Measurements from ENCODE around the gene PPEF2. TPM values are rescaled to one million over a fixed set of nuclear protein-coding genes. Genes with fewer than 3 reads are reported as not detected.

The PPEF2 gene, protein sequence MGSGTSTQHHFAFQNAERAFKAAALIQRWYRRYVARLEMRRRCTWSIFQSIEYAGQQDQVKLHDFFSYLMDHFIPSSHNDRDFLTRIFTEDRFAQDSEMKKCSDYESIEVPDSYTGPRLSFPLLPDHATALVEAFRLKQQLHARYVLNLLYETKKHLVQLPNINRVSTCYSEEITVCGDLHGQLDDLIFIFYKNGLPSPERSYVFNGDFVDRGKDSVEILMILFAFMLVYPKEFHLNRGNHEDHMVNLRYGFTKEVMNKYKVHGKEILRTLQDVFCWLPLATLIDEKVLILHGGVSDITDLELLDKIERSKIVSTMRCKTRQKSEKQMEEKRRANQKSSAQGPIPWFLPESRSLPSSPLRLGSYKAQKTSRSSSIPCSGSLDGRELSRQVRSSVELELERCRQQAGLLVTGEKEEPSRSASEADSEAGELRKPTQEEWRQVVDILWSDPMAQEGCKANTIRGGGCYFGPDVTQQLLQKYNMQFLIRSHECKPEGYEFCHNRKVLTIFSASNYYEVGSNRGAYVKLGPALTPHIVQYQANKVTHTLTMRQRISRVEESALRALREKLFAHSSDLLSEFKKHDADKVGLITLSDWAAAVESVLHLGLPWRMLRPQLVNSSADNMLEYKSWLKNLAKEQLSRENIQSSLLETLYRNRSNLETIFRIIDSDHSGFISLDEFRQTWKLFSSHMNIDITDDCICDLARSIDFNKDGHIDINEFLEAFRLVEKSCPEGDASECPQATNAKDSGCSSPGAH
- total RNA-seq (2021) (not detected in 2 replicates), Bru-seq, nascent RNA (not detected), BruChase-seq, experiment 1, labeled RNA remaining after a 2-hour chase (percentile 4 among the genes with signal in this experiment), BruChase-seq, experiment 2, labeled RNA remaining after a 6-hour chase (percentile 2 among the genes with signal in this experiment)
- long read RNA-seq: 0 reads

DNA sequence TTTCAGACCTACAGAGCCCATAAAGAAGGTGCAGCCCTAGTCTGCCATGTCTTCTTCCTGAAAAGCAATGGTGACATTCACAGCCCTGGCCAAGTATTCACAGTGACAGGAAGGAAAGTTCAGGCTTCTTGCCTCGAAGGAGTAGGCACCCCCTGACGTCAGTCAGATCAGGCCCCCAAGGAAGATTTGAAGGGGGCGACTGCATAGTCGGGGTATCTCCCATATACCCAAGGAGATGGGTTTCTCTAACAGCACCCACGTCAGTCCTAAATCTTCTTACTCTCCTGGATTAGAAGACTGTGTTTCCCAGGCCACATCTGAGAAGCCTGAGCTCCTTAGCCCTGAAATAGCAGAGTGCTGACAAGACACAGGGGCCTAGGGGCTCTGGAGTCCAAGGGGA is at the start of gene PPEF2:
PPEF2 (minus strand) TSS at position 101 of the 400 bp plus-strand sequence. CDS start 6,127 bp downstream, outside the sequence.
- no peaks in the 10 kb centered on the region for H3K9me3 ChIP-seq (ENCODE audit: low read depth, low read length, poor library complexity, severe bottlenecking)
- H3K27me3 ChIP-seq (replicated peaks; ENCODE audit: insufficient read depth, low read depth, low read length, poor library complexity): no peaks in the 10 kb centered on the region
- POLR2A ChIA-PET (ENCODE audit: low non-redundant PET): no interaction called here
- H3K27ac ChIP-seq (ENCODE audit: low read depth, low read length, poor library complexity, severe bottlenecking): no peak within 1 kb of the TSS
- CTCF ChIA-PET: no interaction called here
- no peak within 1 kb of the TSS for H3K4me3 ChIP-seq (ENCODE audit: low read depth, low read length, poor library complexity, severe bottlenecking)
- intact Hi-C loops (cut with micrococcal nuclease; ENCODE audit: unreplicated experiment): no loop called here
- BruUV-seq (replicated peaks): no TSS peak
- TF ChIP-seq EZH2 (IDR thresholded peaks at IDR 0.05; ENCODE audit: borderline replicate concordance, low read depth, low read length, poor library complexity, severe bottlenecking): no peak
- TF ChIP-seq, protein P1, sequence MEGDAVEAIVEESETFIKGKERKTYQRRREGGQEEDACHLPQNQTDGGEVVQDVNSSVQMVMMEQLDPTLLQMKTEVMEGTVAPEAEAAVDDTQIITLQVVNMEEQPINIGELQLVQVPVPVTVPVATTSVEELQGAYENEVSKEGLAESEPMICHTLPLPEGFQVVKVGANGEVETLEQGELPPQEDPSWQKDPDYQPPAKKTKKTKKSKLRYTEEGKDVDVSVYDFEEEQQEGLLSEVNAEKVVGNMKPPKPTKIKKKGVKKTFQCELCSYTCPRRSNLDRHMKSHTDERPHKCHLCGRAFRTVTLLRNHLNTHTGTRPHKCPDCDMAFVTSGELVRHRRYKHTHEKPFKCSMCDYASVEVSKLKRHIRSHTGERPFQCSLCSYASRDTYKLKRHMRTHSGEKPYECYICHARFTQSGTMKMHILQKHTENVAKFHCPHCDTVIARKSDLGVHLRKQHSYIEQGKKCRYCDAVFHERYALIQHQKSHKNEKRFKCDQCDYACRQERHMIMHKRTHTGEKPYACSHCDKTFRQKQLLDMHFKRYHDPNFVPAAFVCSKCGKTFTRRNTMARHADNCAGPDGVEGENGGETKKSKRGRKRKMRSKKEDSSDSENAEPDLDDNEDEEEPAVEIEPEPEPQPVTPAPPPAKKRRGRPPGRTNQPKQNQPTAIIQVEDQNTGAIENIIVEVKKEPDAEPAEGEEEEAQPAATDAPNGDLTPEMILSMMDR (conservative IDR thresholded peaks at IDR 0.05; ENCODE audit: low read depth, low read length): no peak
- H3K4me1 ChIP-seq (ENCODE audit: insufficient read depth, low read length, poor library complexity, severe bottlenecking): no peaks in the 10 kb centered on the region
- no peak for DNase-seq (ENCODE audit: low spot score)
- H3K36me3 ChIP-seq (ENCODE audit: insufficient read depth, low read length, poor library complexity, severe bottlenecking): no peaks in the 10 kb centered on the region

DNA sequence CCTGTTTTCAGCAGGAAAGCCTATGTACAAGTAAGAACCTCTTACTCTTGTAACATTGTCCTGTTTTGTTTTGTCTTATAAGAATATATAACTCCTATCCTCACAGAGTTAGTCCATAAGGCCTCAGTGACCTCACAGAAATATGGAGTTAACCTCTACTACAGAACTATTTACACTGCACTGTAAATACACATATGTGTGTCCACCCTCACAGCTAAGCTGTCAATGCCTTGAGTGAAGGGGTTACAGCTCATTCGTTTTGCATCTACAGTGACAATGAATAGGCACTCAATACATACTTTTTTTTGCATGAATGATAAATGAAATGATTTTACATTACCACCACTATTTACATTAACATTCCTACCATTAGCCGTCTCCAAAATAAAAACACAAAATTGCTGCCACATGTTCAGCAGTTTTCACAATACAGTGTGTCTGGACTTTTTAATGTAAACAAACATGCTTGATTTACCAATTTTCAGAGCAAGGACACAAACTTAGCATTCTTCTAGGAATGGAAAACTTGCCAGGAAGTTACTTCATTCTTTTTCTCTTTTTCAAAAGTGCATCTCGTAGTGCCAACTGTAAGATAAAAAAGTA is 48.1 kb upstream of the PPEF2 start:
- H3K27me3 ChIP-seq (replicated peaks; ENCODE audit: insufficient read depth, low read depth, low read length, poor library complexity): no peaks in the 10 kb centered on the region
- DNase-seq (ENCODE audit: low spot score): no peak
- BruUV-seq (replicated peaks): TSS peak; percentile 48
- no peak overlapping the region for H3K27ac ChIP-seq (ENCODE audit: low read depth, low read length, poor library complexity, severe bottlenecking)
- no peaks in the 10 kb centered on the region for H3K4me1 ChIP-seq (ENCODE audit: insufficient read depth, low read length, poor library complexity, severe bottlenecking)
- CTCF ChIA-PET: no interaction called here
- TF ChIP-seq, protein P1 (conservative IDR thresholded peaks at IDR 0.05; ENCODE audit: low read depth, low read length): no peak
- TF ChIP-seq EZH2 (IDR thresholded peaks at IDR 0.05; ENCODE audit: borderline replicate concordance, low read depth, low read length, poor library complexity, severe bottlenecking): no peak
- H3K36me3 ChIP-seq (ENCODE audit: insufficient read depth, low read length, poor library complexity, severe bottlenecking): peaks cover 12% of the 10 kb centered on the region
- H3K9me3 ChIP-seq (ENCODE audit: low read depth, low read length, poor library complexity, severe bottlenecking): no peaks in the 10 kb centered on the region
- intact Hi-C loops (cut with micrococcal nuclease; ENCODE audit: unreplicated experiment): no loop called here
- POLR2A ChIA-PET (ENCODE audit: low non-redundant PET): no interaction called here
- no peak overlapping the region for H3K4me3 ChIP-seq (ENCODE audit: low read depth, low read length, poor library complexity, severe bottlenecking)

DNA sequence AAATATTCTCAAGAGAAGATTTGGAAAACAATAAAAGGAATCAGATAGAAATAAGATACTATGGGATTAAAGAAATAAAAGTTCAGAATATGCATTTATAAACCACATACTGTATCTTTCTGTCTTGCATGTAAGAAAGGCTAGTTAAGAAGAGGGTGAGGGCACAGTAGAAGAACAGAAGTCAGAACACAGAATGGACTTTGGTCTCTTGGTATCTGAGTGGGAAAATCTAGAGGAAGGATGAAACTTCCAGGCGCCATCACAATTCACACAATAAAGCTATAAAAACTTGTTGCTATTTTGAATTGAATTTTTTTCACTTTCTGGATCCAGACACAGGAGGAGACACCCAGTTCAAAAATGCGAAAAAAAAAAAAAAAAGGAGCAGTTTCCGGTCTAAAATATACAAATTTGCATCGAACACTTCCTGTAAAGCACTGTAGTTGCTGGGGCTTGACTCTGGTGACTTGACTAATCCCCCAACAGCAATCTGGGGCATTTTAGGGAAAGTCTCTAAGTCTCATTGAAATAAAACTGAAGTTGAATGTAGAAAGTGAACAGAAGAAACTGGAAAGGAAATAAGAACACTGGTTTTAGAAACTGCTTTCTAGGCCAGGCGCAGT is 46.7 kb upstream of the PPEF2 start:
- ChIA-PET CTCF (no interaction called here), POLR2A (ENCODE audit: low non-redundant PET) (no interaction called here)
- no TSS peak for BruUV-seq (replicated peaks)
- TF ChIP-seq EZH2 (IDR thresholded peaks at IDR 0.05; ENCODE audit: borderline replicate concordance, low read depth, low read length, poor library complexity, severe bottlenecking): no peak
- TF ChIP-seq, protein P1 (conservative IDR thresholded peaks at IDR 0.05; ENCODE audit: low read depth, low read length): no peak
- Histone ChIP-seq H3K27me3 (replicated peaks; ENCODE audit: insufficient read depth, low read depth, low read length, poor library complexity) (no peaks in the 10 kb centered on the region), H3K36me3 (ENCODE audit: insufficient read depth, low read length, poor library complexity, severe bottlenecking) (peaks cover 12% of the 10 kb centered on the region), H3K27ac (ENCODE audit: low read depth, low read length, poor library complexity, severe bottlenecking) (no peak overlapping the region), H3K4me3 (ENCODE audit: low read depth, low read length, poor library complexity, severe bottlenecking) (no peak overlapping the region), H3K4me1 (ENCODE audit: insufficient read depth, low read length, poor library complexity, severe bottlenecking) (no peaks in the 10 kb centered on the region), H3K9me3 (ENCODE audit: low read depth, low read length, poor library complexity, severe bottlenecking) (no peaks in the 10 kb centered on the region)
- intact Hi-C loops (cut with micrococcal nuclease; ENCODE audit: unreplicated experiment): no loop called here
- DNase-seq (ENCODE audit: low spot score): no peak
